B cell (primary cell): ENCODE results near the gene EN1. TPM values are rescaled to one million over a fixed set of nuclear protein-coding genes. Genes with fewer than 3 reads are reported as not detected.

ENCODE experiments used
- ATAC-seq: fragments of 200-7000 bp; cut with Tn5 transposase; one replicate; pipeline ENCODE4 v1.10.0; 2021; ENCODE audit warnings: low read depth, mild to moderate bottlenecking, moderate number of reproducible peaks, moderate library complexity
- CTCF ChIA-PET: fragments of 350-600 bp; sonication (Branson Sonifier 250); formaldehyde crosslinking; loops from one replicate; lab custom pipeline; 2021; ENCODE audit warnings: antibody characterized with exemption, inconsistent platforms; lab: Charles Lee
- POLR2A ChIA-PET: fragments of 350-600 bp; sonication (Branson Sonifier 250); formaldehyde crosslinking; loops from one replicate; lab custom pipeline; 2021; ENCODE audit warnings: antibody characterized with exemption; lab: Charles Lee
- DNase-seq: peaks from one replicate; pipeline ENCODE4 v3.0.0; 2013
- H2AFZ ChIP-seq: 2 replicates; pipeline ENCODE4 v1.6.1; 2012; ENCODE audit warnings: mild to moderate bottlenecking, low read depth, low read length; ENCODE audit not compliant: insufficient read depth, poor library complexity, severe bottlenecking
- H3K27ac ChIP-seq, 2 donors: 1 replicate in 1 of 2; 2 replicates in 1 of 2; pipeline ENCODE4 v1.5.1; 2012 to 2013; ENCODE audit warnings: low read length in 2 of 2, mild to moderate bottlenecking in 2 of 2, moderate library complexity in 1 of 2
- H3K27me3 ChIP-seq, 4 experiments: fragments of 200-600 bp in 1 of 4; sonication (generic) in 1 of 4; replicated peaks in 1 of 4; 1 replicate in 2 of 4; 2 replicates in 2 of 4; pipeline versions ENCODE4 v1.6.1 to v1.7.0; 2013 to 2016; ENCODE audit warnings: low read length in 3 of 4, mild to moderate bottlenecking in 2 of 4, mixed read lengths in 1 of 4, moderate library complexity in 1 of 4; ENCODE audit not compliant: insufficient read depth in 4 of 4, control insufficient read depth in 3 of 4; ENCODE audit errors: control extremely low read depth in 1 of 4
- H3K36me3 ChIP-seq, 2 experiments: replicated peaks in 1 of 2; 1 replicate in 1 of 2; 2 replicates in 1 of 2; pipeline versions ENCODE4 v1.6.1 to v1.7.1; 2013; ENCODE audit warnings: low read length in 1 of 2; ENCODE audit not compliant: insufficient read depth in 2 of 2, control insufficient read depth in 1 of 2; ENCODE audit errors: control extremely low read depth in 1 of 2, extremely low read depth in 1 of 2
- H3K4me1 ChIP-seq, 2 donors: fragments of 200-600 bp in 1 of 2; sonication (generic) in 1 of 2; 1 replicate in 1 of 2; 2 replicates in 1 of 2; pipeline versions ENCODE4 v1.5.1 to v1.6.1; 2013 to 2017; ENCODE audit warnings: low read length in 2 of 2; ENCODE audit not compliant: control insufficient read depth in 2 of 2, insufficient read depth in 2 of 2
- H3K4me2 ChIP-seq: replicated peaks from 2 replicates; pipeline ENCODE3; 2012; ENCODE audit warnings: mild to moderate bottlenecking, low read depth, low read length; ENCODE audit not compliant: poor library complexity, severe bottlenecking
- H3K4me3 ChIP-seq, 5 experiments: fragments of 200-600 bp in 1 of 5; sonication (generic) in 1 of 5; 1 replicate in 3 of 5; 2 replicates in 2 of 5; pipeline versions ENCODE4 v1.5.1 to v1.7.0; 2011 to 2016; ENCODE audit warnings: low read length in 4 of 5, mild to moderate bottlenecking in 4 of 5, low read depth in 2 of 5, control low read depth in 1 of 5, moderate library complexity in 1 of 5; ENCODE audit not compliant: insufficient read depth in 1 of 5; ENCODE audit errors: control extremely low read depth in 1 of 5, extremely low read depth in 1 of 5
- H3K79me2 ChIP-seq: fragments of 200-600 bp; sonication (generic); one replicate; pipeline ENCODE4 v1.6.0; 2016; ENCODE audit warnings: low read length; ENCODE audit not compliant: control insufficient read depth, insufficient read depth
- H3K9ac ChIP-seq: fragments of 200-600 bp; sonication (generic); 2 replicates; pipeline ENCODE4 v1.6.1; 2017; ENCODE audit warnings: mild to moderate bottlenecking, low read length, moderate library complexity
- H3K9me3 ChIP-seq, 3 donors: one replicate each; pipeline versions ENCODE4 v1.6.1 to v1.7.1; 2013; ENCODE audit warnings: low read length in 2 of 3; ENCODE audit not compliant: control insufficient read depth in 2 of 3, insufficient read depth in 1 of 3; ENCODE audit errors: control extremely low read depth in 1 of 3
- H4K20me1 ChIP-seq: 2 replicates; pipeline ENCODE4 v1.6.0; 2012; ENCODE audit warnings: mild to moderate bottlenecking, low read length; ENCODE audit not compliant: insufficient read depth, control insufficient read depth, poor library complexity, severe bottlenecking
- H3K27ac Mint-ChIP-seq: one replicate; pipeline ENCODE4 v1.8.0; 2021; ENCODE audit warnings: mixed read lengths
- H3K27me3 Mint-ChIP-seq: one replicate; pipeline ENCODE4 v1.8.0; 2021; ENCODE audit warnings: mixed read lengths
- H3K4me1 Mint-ChIP-seq: one replicate; pipeline ENCODE4 v1.8.0; 2021; ENCODE audit warnings: mixed read lengths
- H3K4me3 Mint-ChIP-seq: one replicate; pipeline ENCODE4 v1.8.0; 2021; ENCODE audit warnings: mixed read lengths
- H3K9me3 Mint-ChIP-seq: one replicate; pipeline ENCODE4 v1.8.0; 2022; ENCODE audit warnings: mixed read lengths; ENCODE audit not compliant: insufficient read depth
- EZH2 ChIP-seq: IDR thresholded peaks from 2 replicates; pipeline ENCODE4 v1.6.1; 2012; ENCODE audit warnings: borderline replicate concordance, low read depth, mild to moderate bottlenecking, moderate library complexity, low read length; ENCODE audit not compliant: insufficient read depth, poor library complexity, severe bottlenecking
- WGBS: methylation state at CpG from one replicate; pipeline ENCODE4 v1.1.5; 2013; ENCODE audit warnings: missing lambda C conversion rate; ENCODE audit not compliant: insufficient coverage; 5-methylcytosine and 5-hydroxymethylcytosine counted together
- intact Hi-C: fragments of 100-400 bp; cut with micrococcal nuclease; formaldehyde crosslinking; loops from one replicate; pipeline ENCODE4 v1.10.0; 2022
- polyA plus RNA-seq: library from polyadenylated mRNA; depleted of rRNA; stranded (reverse); fragments of >200 nt; gene quantifications from 2 replicates; pipeline ENCODE4 v1.2.3, GENCODE V29; 2012
- total RNA-seq, 2 donors: library from RNA; stranded (reverse); fragments of 120-200 nt in 1 of 2; gene quantifications; 1 replicate in 1 of 2; 2 replicates in 1 of 2; pipeline versions ENCODE4 v1.2.3 to v1.2.4, GENCODE V29; 2013 to 2022
- TF ChIP-seq, protein P1 (sequence below): fragments of 200-600 bp; IDR thresholded peaks from one replicate; pipeline ENCODE4 v1.8.0; 2022; ENCODE audit warnings: antibody characterized with exemption, mild to moderate bottlenecking

The EN1 gene
- total and polyA plus RNA-seq, 2 donors (not counting 1 experiment from before 2014, with no cell fraction given): not detected

DNA sequence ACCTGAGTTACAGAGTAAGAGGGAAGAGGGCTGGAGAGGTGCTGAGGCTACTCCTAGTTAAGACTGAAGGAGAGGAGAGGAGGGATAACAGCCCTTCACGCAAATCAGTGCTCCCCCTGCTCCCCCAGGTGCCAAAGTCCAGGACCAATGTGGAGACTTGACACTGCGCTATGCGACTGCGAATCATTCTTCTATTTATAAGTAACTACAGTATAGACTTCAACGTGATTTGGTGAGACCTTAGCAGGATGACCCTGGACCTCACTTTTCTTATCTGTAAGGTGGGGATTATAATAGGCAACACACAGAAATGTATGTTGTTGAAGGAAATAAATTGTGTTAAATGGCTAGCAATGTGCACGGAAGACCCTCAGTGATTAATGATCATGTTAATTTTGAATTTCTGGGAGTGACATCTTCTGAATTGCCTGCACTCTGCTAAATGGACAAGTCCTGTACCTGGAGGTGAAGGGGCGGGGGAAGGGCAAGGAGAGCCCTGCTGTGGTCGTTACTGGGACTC lies 11.0 kb downstream of the EN1 start:
- H3K4me2 ChIP-seq: peak overlapping the region; percentile 66
- peaks cover 0 to 93% (median 63%) of the 10 kb centered on the region in 4 experiments for H3K27me3 ChIP-seq
- peaks cover 0 to 25% (median 0%) of the 10 kb centered on the region in 3 donors for H3K9me3 ChIP-seq
- no peak overlapping the region for H3K27ac Mint-ChIP-seq
- DNase-seq (no peak), ATAC-seq (no peak)
- intact Hi-C loops: no loop called here
- no peak overlapping the region for H3K27ac ChIP-seq
- H3K9ac ChIP-seq: no peak overlapping the region
- no peak overlapping the region for H2AFZ ChIP-seq
- H3K79me2 ChIP-seq: no peaks in the 10 kb centered on the region
- WGBS: 15% methylated on average over 4 of the region's 8 CpGs
- H4K20me1 ChIP-seq: no peaks in the 10 kb centered on the region
- POLR2A ChIA-PET: no interaction called here
- H3K9me3 Mint-ChIP-seq: no peaks in the 10 kb centered on the region
- H3K27me3 Mint-ChIP-seq: peaks cover 80% of the 10 kb centered on the region
- H3K36me3 ChIP-seq: no peaks in the 10 kb centered on the region
- no peak overlapping the region for H3K4me3 ChIP-seq
- TF ChIP-seq, protein P1, sequence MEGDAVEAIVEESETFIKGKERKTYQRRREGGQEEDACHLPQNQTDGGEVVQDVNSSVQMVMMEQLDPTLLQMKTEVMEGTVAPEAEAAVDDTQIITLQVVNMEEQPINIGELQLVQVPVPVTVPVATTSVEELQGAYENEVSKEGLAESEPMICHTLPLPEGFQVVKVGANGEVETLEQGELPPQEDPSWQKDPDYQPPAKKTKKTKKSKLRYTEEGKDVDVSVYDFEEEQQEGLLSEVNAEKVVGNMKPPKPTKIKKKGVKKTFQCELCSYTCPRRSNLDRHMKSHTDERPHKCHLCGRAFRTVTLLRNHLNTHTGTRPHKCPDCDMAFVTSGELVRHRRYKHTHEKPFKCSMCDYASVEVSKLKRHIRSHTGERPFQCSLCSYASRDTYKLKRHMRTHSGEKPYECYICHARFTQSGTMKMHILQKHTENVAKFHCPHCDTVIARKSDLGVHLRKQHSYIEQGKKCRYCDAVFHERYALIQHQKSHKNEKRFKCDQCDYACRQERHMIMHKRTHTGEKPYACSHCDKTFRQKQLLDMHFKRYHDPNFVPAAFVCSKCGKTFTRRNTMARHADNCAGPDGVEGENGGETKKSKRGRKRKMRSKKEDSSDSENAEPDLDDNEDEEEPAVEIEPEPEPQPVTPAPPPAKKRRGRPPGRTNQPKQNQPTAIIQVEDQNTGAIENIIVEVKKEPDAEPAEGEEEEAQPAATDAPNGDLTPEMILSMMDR: no peak
- TF ChIP-seq EZH2: no peak
- CTCF ChIA-PET: no interaction called here
- H3K4me1 ChIP-seq: peaks cover 17 to 22% of the 10 kb centered on the region in 2 donors
- H3K4me3 Mint-ChIP-seq: peak overlapping the region; percentile 70
- H3K4me1 Mint-ChIP-seq: peaks cover 19% of the 10 kb centered on the region

DNA sequence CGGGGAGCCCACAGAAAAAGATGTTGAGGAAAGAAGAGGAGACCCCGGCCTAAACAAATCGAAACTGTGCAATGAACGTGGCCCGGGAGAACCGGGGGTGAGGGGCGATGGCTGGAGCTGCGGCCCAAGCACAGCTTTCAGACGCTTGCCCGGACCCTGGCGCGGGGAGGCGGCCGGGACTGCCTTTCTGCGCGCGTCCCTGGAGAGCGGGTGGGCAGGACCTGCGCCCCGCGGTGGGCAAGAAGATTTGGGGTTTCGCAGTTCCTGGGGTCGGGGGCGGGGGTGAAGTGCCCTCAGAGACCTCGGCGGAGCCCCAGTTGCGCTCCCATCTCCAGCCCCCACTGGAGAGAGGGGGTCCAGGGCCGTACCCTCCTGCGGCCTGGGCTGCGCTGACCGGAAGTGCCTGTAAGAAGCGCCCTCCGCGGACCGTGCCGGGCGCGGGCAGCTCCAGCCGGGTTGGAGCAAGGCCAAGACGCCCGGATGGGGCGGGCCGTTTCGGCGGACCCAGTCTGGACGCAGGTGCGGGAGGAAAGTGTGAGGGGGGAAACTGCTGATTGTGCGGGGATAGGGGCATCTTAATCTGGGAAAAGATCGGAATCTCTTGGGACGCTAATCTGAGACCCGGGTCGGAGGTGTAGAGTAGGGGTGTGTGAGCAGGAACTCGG lies 11.6 kb downstream of the EN1 start:
- DNase-seq (no peak), ATAC-seq (no peak)
- Mint-ChIP-seq H3K27me3 (peaks cover 82% of the 10 kb centered on the region), H3K27ac (no peak overlapping the region), H3K9me3 (no peaks in the 10 kb centered on the region), H3K4me3 (peak overlapping the region; percentile 70), H3K4me1 (peaks cover 15% of the 10 kb centered on the region)
- H3K36me3 ChIP-seq: no peaks in the 10 kb centered on the region
- CTCF ChIA-PET: no interaction called here
- WGBS: 7% methylated on average over 53 of the region's 53 CpGs
- peak overlapping the region in 2 of 5 experiments; percentile 7 to 18 for H3K4me3 ChIP-seq
- POLR2A ChIA-PET: no interaction called here
- no peaks in the 10 kb centered on the region for H3K79me2 ChIP-seq
- peak overlapping the region; percentile 66 for H3K4me2 ChIP-seq
- H3K27me3 ChIP-seq: peaks cover 0 to 90% (median 58%) of the 10 kb centered on the region in 4 experiments
- H3K9ac ChIP-seq: peak overlapping the region; percentile 43
- H2AFZ ChIP-seq: peak overlapping the region; percentile 22
- peaks cover 16 to 19% of the 10 kb centered on the region in 2 donors for H3K4me1 ChIP-seq
- intact Hi-C loops: no loop called here
- H4K20me1 ChIP-seq: no peaks in the 10 kb centered on the region
- no peak overlapping the region for H3K27ac ChIP-seq
- H3K9me3 ChIP-seq: peaks cover 0 to 25% (median 0%) of the 10 kb centered on the region in 3 donors
- TF ChIP-seq, protein P1: no peak
- no peak for TF ChIP-seq EZH2
